HTR-8/SVneo (cell line): Measurements from ENCODE around the gene MYDGF.
"Not testable (repeated sequence)": the region's sequence is repeated elsewhere in the genome, so short reads cannot be mapped to it uniquely, and the experiment has no call there.

Experiments
- DNase-seq: peaks from one replicate; pipeline ENCODE4 v3.0.0; 2011; ENCODE audit warnings: low spot score, mixed read lengths; ENCODE audit not compliant: insufficient read length
- FAIRE-seq: peaks from 2 replicates; lab custom pipeline; 2011; peaks lifted over from hg19 to GRCh38; lab: Jason Lieb, UNC

MYDGF gene

DNA sequence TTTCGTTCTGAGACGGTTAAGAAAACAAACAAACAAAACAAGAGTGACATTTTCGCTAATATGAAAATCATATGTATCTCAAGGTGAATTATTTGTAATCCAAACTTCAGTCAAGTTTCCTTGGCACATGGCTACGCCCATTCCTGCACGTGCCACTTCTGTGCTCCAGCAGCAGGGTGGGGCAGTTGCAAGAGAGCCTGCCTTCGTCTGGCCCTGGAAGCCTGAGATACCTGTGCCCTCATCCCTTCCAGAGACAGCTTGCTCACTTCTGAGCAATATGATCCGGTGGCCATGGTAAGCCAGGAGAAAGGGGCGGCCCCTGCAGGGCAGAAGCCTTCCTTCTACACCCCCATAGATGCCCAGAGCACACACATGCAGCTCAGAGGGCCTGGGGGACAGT is 31.4 kb upstream of the MYDGF start:
- no peak for DNase-seq
- FAIRE-seq: no peak

DNA sequence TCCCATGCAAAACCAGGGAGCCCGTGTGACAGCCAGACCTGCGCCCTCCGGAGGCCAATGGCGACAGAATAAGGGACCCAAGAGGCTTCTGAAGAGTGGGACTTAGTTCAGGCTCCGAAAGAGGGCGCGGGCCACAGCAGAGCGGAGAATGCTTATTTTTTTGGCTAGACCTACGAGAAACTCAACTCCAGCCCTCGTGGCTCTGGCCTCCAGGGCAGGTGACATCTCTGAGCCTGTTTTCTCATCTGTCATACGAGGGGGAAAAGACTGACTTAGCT is 30.5 kb upstream of the MYDGF start:
- FAIRE-seq (no peak), DNase-seq (no peak)

DNA sequence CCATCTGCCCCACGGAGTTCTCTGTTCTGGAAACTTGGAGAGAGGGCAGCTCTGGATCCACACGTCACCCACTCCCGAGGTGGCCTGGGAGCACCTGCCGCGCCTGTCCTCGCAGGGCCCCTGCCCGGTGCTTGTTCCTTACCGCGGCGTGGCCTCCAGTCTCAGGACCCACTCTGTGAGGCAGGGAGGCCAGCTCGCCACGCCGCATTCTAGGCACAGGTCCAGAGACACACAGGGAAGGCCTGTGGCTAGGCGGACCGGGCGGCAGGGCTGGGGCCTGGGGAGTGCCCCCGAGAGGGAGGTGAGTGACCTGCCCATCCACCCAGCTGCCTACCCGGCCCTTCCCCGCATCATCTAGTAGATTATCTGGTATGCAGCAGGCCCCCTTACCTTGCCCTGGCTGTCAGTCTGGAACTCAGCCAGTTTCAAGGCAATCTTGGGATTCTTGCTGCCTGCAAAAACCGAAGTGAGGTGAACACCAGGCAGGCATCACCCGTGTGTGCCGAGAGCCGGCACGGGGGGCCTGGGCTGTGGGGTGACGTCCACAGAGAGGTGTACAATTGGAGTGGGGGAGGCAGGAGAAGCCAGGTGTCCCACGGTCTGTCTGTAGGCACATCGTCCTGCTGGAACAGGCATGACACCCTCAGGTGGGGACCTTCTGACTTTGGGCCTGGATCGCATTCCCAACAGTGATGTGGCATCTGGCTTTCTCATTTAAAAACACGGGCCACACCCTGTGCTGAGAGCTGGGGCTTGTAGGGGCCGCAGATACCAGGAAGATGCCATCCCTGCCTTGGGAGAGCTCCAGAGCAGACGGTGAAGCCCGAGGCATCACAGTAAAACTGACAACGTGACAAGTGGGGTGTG is 29.9 kb upstream of the MYDGF start:
- DNase-seq (no peak), FAIRE-seq (no peak)

DNA sequence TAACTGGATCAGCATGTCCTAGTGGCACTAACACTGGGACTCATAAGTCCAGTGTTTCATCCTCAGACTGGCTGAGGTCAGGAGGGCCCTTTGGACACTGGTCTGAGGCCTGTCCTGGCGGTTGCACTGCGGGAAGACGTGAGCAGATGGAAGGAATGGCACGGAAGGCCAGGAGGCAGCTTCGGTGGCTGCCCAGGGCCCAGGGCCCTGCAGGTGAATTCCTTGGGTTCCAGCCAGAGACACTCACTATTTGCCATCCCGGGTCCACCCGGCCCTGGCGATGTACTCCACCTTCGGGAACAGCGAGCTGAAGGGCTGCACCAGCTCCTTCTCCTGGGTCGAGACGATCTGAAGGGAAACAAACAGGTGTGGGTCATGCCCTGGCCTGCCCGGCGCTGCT is 27.2 kb upstream of the MYDGF start:
- no peak for DNase-seq
- FAIRE-seq: no peak

DNA sequence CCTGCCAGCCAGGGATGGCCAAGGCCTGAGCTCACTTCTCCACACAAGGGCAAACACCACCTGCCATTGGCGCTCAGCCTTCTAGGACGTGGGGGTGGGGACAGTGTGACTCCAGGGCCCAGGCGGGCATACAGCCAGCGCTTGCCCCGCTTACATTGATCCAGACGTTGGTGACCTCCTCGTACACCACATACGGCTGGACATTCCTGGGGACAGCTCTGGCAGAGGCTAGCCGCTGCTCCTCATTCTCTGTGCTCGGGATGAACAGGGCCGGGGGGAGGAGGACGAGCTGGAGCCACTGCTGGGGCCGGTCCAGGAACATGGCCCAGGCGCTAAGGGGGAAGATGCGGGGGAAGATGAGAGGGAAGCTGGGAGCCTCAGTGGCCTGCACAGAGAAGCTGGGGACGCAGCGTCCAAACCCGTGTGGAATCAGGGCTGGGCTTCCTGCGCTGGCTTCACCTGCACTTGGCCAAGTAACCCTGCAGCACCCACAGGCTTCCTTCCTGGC is 25.1 kb upstream of the MYDGF start:
- DNase-seq (no peak), FAIRE-seq (no peak)

DNA sequence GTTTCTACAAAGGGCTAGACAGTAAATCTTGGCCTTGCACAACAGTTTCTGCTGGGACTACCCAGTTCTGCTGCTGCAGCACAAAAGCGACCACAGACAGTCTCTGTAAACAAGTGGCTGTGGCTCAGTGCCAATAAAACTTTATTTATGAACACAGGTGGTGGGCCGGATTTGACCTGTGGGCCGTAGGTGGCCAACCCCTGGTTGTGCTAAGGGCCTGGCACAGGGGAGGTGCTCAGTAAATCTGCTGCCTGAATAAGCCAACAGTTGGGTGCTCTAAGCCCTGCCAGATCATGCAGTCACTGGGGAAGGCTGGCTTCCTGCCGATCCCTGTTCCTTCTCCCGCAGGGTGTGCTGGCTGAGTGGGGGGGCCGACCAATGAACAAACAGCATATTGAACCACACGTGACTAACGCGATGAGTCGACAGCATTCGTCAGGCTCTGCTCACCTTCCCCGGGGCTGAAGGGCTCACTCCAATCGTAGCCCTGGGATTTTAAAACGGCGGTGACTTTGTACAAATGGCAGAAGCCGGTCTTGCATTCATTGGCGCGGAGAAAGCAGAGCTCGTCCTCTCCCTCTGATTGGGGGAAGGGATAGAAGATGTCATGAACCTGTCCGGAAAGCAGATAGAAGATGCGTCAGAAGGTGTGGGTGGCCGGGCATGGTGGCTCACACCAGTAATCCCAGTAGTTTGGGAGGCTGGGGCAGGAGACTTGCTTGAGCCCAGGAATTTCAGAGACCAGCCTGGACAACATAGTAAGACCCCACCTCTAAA is 24.3 kb upstream of the MYDGF start:
- DNase-seq (peak; percentile 84), FAIRE-seq (peak; percentile 96)

DNA sequence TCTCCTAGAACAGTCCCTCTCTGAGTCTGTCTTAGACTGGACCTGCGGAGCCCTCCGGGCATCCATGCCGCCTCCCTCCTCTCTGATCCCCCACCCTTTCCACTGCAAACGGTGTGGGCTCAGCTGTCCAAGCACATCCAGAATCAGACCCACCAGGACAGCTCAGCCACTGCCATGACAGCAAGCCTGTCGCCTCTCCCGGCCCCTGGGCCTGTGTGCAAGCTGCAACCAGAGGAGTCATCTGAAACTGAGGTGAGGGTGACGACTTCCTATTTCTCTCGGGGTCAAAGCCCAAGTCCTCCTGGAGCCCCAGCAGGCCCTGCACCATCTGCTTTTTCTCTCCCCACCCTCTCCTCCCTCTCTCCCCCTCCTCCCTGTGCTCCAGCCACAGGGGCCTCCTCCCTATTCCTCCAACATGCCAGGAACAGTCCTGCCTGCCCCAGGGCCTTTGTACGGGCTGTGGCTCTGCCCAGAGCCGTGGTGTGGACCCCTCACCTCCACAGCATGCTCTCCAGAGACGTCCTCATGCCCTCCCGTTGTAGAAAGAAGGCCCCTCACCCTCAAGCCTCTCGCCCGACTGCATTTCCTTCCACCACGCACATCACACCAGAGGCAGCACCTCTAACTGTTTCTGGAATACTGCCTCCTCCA is 23.5 kb upstream of the MYDGF start:
- no peak for FAIRE-seq

DNA sequence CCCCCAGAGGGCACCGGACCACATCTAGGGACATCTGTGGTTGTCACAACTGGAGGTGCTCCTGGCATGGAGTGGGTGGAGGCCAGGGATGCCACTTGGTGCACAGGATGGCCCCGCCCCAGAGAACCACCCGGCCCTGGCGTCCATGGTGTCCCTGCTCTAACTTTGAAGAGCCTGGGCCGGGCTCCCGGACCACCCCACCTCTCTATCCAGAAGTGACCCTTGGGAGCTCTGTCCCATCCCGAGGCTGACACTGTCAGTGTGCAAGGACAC is 22.9 kb upstream of the MYDGF start:
- DNase-seq (no peak), FAIRE-seq (no peak)

More for the DNA sequence above, 23.5 kb upstream of the MYDGF start:
- no peak for DNase-seq

DNA sequence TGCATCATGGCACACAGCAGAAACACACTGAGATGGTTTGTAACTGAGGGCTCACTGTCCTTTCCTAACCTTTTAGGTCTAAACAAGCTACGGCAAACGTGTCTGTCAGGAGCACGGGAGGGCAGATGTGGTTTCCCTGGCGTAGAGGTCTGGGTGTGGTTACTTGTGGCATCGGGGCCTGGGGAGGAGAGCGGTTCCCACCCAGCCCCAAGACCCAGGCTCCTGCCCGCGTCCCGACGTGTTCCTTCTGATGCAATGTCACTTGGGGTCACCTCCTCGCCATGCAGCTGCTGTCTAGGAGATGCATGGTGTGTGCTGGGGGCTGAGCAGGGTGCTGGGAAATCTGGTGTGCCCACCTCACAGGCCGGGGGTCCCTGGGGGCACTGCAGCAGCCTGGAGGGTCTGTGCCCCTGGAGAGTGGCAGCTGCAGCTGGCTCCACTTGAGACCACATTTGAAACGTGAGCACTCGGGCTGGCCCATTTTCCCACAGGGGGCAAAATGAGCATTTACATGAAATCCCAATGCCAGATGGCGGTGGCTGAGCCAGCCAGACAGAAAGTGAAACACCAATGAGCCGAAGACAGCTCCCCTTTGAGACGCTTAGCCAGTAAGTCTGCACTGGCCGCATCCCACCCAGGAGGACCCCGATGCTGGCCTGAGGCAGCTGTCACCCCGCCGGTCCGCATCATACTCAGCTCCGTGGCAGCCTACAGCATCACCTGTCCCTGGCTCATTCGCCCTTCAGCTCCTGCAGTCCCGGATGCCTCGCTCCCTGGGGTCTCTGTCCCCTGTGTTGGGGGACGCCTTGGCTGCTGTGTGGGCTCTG is 22.3 kb upstream of the MYDGF start:
- no peak for DNase-seq
- FAIRE-seq: no peak

DNA sequence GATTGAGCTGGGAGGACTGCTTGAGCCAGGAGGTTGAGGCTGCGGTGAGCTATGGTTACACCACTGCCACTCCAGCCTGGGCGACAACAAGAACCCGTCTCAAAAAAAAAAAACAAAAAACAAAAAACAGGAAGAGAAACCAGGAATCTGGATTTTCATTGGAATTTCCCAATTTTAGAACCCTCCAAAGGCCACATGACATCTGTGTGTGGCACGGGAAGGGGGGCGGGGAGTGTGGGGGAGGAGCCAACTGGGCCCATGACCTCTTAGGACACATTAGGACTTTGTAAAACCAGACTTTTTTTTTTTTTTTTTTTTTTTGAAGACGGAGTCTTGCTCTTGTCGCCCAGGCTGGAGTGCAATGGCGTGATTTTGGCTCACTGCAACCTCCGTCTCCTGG is 21.2 kb upstream of the MYDGF start:
- FAIRE-seq (no peak), DNase-seq (no peak)

DNA sequence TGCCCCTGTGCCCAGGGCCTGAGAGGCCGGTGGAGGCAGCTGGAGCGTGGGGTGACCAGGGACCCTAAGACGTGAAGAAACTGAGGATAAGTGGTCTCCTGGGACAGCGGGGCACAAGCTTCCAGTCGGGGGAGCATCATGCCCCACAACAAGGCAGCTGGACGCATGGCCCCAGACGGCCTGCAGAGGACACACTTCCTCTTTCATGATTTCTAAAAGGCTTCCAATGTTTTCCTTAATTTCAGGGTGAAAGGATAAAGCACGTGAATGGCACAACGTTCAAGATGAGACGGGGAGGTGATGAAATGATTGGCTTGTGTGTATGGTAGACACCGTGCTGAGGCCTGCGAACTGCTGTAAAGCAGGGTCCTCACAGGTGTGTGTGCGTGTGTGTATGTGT is 20.2 kb upstream of the MYDGF start:
- DNase-seq (no peak), FAIRE-seq (no peak)

DNA sequence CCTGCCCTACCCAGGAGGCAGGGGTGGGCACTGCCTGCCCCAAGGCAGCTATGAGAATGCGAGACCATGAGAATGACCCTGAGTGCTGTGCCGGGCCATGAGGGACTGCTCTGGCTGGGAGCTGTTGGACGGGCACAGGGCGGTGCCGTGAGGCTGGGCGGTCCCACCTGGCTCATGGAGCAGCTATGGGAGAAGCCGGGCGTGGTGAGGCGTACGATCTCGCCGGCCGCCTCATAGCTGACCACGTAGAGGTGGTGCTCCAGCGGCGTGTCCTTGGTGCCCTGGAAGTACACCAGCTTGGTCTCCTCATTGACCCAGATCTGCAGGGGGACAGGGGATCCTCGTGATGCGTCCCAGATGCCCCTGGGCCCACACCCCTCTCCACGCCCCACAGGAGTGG is 19.3 kb upstream of the MYDGF start:
- no peak for FAIRE-seq
- no peak for DNase-seq

DNA sequence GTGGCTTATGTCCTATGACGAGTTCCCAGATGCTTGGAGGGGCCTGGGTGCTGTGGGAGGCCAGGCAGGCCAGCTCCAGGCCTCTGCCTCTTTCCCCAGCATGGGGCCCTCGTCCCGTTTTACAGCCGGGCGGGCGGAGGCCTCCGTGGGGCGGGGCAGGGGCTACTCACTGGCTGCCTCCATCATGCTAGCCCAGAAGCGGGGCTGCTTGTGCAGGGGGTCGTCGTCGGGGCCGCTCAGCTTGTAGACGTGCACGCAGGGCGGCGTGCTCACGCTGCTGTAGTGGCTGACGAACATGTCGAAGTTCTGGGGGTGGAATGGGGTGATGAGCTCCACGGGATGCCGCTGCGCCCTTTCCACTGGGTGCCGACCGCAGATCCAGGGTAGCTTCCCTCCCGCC is 18.4 kb upstream of the MYDGF start:
- DNase-seq (no peak), FAIRE-seq (no peak)

DNA sequence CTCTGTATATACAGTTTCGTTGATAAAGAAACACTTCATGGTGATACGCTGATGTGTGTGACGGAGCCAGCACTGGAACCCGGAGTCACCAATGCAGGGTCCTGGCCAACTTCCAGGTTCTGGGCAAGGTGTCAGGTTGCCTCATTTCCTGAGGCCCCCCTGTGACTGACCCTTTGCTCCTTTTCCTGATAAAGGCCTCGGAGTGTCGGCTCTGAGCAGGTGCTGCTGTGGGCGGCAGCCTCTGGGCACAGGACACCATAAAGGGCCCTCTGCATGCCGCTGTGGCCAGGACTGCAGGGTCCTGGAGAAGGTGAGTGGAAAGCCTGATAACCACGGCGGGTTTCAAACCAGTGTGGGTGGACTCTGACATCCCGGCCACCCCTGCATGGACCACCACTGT is 17.3 kb upstream of the MYDGF start:
- FAIRE-seq: no peak

DNA sequence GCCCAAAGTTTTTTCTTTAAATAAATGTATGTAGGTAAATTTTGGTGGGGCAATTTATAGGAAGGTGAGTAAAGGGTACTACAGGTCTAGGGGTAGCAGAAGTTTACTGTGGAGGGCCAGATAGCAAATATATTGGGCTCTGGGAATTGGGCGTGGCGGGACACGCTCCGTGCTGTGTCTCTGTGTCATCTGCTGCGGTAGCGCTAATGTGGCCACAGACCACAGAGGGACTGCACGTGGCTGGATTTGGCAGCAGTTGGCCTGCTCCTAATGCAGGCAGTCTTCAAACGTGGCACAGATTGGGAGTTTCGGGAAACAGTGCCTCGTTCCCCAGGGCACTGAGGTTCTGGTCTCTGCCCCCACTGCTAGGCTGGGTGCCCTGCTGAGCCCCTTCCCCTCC is 16.6 kb upstream of the MYDGF start:
- FAIRE-seq (no peak), DNase-seq (no peak)

More for the DNA sequence above, 17.3 kb upstream of the MYDGF start:
- DNase-seq: no peak

DNA sequence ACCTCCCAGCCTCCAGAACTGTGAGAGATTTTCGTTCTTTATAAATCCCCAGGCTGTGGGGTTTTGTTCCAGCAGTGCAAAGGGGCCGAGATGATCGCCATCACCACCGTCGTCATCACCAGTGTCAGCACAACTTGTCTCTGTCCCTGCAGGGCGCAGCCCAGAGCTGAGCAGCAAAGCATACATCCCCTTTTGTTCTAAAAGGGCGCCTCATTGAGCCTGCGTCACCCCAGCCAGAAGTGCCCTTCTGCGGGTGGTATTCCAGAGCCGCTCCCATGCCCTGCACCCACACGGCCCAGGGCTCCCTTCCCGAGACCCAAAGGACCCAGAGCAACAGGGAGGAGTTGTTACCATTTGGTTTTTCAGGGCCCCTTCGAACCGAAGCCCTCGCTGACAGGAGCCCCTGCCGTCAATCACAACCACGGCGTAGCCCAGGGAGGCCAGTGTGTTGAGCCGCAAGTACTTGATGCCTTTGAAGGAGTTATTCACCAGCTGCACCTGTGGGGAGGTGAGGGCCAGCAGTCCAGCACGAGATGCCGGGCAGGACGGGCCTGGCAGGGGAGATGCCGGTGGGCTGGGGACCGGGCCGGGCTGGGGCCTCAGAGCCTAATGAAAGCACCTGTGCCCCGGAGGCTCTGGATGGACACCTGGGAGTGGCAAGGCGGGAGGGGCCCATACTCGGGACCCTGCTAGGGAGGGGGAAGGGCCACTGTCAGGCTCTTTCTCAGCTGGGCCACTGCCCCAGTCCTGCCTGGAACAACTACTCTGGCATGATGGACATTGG is 14.4 kb upstream of the MYDGF start:
- DNase-seq (no peak), FAIRE-seq (no peak)

DNA sequence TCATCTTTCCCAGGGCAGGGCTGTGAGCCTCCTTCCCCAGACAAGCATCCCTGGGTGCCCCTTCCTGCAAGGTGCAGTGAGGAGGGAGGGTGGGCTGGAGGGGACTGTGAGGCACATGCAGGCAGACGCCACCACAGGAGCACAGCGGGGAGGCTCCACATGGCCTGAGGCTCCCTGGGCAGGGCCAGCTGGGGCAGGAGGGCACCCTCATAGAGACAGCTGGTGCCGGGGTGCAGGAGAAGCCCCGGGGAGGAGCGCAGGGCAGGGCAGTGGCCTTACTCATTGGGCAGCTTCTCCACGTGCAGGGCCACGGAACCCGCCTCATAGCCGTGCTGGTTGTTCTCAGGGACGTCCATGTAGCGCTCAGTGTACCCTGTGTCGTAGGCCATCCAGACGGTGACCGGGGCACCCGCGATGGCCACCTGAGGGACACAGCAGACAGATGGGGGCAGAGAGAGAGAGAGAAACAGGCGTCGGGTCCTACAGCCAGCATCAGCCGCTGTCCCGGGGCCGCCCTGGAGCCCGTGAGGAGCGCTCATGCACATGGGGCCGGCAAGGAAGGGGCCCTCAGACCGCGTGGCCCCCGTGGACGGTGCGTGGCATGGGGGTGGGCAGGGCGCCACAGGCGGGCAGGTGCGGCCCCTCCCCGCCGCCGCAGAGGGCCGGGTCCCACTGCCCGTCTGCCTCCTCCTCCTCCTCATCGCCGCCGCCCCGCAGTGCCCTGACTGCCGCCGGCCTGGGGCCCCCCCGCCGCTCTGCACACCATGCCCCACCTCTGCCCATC is 12.5 kb upstream of the MYDGF start:
- FAIRE-seq (no peak), DNase-seq (no peak)

DNA sequence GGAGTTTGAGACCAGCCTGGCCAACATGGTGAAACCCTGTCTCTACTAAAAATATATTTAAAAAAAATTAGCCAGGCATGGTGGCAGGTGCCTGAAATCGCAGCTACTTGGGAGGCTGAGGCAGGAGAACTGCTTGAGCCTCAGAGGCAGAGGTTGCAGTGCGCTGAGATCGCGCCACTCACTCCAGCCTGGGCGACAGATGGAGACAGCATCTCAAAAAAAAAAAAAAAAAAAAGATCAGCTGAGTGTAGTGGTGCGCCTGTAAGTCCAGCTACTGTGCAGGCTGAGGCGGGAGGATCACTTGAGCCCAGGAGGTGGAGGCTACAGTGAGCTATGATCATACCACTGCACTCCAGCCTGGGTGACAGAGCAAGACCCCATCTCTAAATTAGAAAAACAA is 9.9 kb upstream of the MYDGF start:
- DNase-seq, FAIRE-seq: not testable (repeated sequence)
